ENCODE results near the gene SLFN14. TPM values are rescaled to one million over a fixed set of nuclear protein-coding genes. Genes with fewer than 3 reads are reported as not detected.

SLFN14 gene
- total RNA-seq, 2 donors from 2014 or later = not detected

- H3K4me3 ChIP-seq = no peak overlapping the region
- TF ChIP-seq, protein P1, sequence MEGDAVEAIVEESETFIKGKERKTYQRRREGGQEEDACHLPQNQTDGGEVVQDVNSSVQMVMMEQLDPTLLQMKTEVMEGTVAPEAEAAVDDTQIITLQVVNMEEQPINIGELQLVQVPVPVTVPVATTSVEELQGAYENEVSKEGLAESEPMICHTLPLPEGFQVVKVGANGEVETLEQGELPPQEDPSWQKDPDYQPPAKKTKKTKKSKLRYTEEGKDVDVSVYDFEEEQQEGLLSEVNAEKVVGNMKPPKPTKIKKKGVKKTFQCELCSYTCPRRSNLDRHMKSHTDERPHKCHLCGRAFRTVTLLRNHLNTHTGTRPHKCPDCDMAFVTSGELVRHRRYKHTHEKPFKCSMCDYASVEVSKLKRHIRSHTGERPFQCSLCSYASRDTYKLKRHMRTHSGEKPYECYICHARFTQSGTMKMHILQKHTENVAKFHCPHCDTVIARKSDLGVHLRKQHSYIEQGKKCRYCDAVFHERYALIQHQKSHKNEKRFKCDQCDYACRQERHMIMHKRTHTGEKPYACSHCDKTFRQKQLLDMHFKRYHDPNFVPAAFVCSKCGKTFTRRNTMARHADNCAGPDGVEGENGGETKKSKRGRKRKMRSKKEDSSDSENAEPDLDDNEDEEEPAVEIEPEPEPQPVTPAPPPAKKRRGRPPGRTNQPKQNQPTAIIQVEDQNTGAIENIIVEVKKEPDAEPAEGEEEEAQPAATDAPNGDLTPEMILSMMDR (IDR thresholded peaks at IDR 0.05) = no peak
- H3K4me1 ChIP-seq = no peaks in the 10 kb centered on the region
- H3K27me3 ChIP-seq = no peaks in the 10 kb centered on the region
- no peak overlapping the region for H3K27ac ChIP-seq
- intact Hi-C loops (cut with DNase I) = no loop called here
- no peaks in the 10 kb centered on the region for H3K9me3 ChIP-seq
- H3K36me3 ChIP-seq = peaks cover 29% of the 10 kb centered on the region
- DNase-seq = no peak
- H3K9ac ChIP-seq (ENCODE audit: low read depth in 2 of 2, low read length in 2 of 2) = no peak overlapping the region
Observed at GRCh38 chr17:35597604-35598003, 37.0 kb upstream of the SLFN14 start.

DNA sequence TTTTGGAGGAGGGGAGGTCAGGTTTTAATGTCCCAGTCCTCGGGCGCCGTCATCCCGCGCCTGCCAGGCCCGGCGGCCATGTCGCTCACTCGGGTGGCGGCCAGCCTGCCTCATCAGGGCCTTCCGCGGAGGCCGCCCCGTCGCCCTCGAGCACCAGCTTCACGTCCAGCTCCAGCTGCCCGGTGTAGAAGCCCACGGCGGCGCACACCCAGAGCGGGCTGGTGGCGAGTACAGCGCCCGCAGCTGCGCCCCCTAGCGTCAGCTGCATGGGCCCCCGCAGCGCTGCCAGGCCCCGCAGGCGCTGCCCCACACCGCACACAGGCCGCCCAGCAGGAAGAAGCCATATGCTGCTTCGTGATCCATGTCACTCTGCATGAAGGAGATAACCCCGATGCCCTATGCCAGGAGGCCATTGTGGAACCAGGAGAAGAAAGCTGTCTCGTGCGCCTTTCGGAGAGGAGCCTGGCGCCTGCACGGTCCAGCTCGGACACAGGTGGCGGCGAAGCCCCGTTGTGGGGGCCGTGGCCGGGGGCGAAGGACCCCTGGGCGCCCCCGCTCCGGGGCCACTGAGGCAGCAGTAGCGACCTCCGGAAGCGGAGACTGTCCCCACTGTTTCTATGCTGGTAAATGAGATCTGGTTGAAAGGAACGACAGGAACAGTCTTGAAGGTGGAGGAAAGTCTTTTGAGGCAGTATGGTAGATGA is 36.1 kb upstream of the SLFN14 start:
- Histone ChIP-seq H3K4me3 (no peak overlapping the region), H3K9me3 (no peaks in the 10 kb centered on the region), H3K4me1 (no peaks in the 10 kb centered on the region), H3K9ac (ENCODE audit: low read depth in 2 of 2, low read length in 2 of 2) (no peak overlapping the region), H3K27me3 (no peaks in the 10 kb centered on the region), H3K36me3 (peaks cover 29% of the 10 kb centered on the region), H3K27ac (no peak overlapping the region)
- DNase-seq = no peak
- TF ChIP-seq, protein P1 (IDR thresholded peaks at IDR 0.05) = no peak
- intact Hi-C loops (cut with DNase I) = no loop called here

DNA sequence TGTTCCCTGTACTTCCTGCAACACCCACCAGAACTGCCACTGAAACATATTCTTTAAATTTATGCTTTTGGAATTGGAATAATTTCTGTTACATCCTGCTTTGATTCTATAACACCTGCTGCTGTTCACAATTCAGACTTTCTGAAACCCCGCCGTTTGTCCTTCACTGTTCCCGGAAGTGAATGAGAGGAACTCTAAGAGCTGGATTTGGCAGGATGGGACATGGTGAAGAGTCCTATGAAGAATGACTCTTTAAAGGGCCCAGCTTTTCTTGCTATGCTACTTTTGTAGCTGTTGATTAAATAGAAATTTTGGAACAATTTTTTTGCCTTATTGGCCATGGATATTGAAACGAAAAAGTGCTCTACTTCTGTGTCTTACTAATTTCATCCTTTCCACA is 35.5 kb upstream of the SLFN14 start:
- H3K9me3 ChIP-seq = no peaks in the 10 kb centered on the region
- TF ChIP-seq, protein P1 (IDR thresholded peaks at IDR 0.05) = no peak
- H3K4me1 ChIP-seq = no peaks in the 10 kb centered on the region
- H3K27ac ChIP-seq = no peak overlapping the region
- no peak for DNase-seq
- no peaks in the 10 kb centered on the region for H3K27me3 ChIP-seq
- H3K4me3 ChIP-seq = no peak overlapping the region
- peaks cover 29% of the 10 kb centered on the region for H3K36me3 ChIP-seq
- intact Hi-C loops (cut with DNase I) = no loop called here
- H3K9ac ChIP-seq (ENCODE audit: low read depth in 2 of 2, low read length in 2 of 2) = no peak overlapping the region

DNA sequence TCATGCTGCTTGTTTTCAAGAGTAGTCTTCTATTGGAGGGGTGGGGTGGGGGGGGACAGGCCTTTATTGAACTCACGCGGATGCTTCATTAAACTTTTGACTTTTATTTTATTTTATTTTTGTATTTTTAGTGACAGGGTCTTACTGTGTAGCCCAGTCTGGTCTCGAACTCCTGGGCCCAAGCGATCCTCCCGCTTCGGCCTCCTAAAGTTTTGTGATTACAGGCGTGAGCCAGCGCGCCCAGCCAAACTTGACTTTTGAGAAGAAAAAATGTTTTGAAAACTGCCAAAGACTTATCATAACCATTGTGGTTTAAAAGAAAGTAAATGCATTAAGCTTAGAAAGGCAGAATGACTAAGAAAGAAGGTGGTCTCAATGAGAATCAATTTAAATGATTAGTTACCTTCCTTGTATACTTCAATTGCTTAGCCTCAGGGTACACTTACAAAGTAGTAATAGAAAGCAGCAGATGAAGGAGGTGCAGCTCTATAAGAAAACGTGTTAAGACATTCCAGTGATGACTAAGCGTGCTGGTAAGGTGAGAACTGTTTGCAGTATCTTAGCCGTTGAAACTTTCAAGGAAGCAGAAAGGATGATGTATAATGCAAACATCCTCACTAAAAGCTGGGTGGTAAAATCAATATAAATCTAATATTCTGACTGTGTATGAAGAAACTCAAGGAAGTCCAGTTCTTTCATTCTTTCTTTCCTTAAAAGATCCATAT is 27.7 kb upstream of the SLFN14 start:
- H3K4me1 ChIP-seq = peaks cover 4% of the 10 kb centered on the region
- H3K9ac ChIP-seq (ENCODE audit: low read depth in 2 of 2, low read length in 2 of 2) = peak overlapping the region in 1 of 2 donors; percentile 99
- no peaks in the 10 kb centered on the region for H3K36me3 ChIP-seq
- no peaks in the 10 kb centered on the region for H3K9me3 ChIP-seq
- DNase-seq = peak; percentile 39
- peak overlapping the region; percentile 69 for H3K4me3 ChIP-seq
- H3K27me3 ChIP-seq = no peaks in the 10 kb centered on the region
- TF ChIP-seq, protein P1 (IDR thresholded peaks at IDR 0.05) = no peak
- intact Hi-C loops (cut with DNase I) = no loop called here
- H3K27ac ChIP-seq = peak overlapping the region; percentile 88

DNA sequence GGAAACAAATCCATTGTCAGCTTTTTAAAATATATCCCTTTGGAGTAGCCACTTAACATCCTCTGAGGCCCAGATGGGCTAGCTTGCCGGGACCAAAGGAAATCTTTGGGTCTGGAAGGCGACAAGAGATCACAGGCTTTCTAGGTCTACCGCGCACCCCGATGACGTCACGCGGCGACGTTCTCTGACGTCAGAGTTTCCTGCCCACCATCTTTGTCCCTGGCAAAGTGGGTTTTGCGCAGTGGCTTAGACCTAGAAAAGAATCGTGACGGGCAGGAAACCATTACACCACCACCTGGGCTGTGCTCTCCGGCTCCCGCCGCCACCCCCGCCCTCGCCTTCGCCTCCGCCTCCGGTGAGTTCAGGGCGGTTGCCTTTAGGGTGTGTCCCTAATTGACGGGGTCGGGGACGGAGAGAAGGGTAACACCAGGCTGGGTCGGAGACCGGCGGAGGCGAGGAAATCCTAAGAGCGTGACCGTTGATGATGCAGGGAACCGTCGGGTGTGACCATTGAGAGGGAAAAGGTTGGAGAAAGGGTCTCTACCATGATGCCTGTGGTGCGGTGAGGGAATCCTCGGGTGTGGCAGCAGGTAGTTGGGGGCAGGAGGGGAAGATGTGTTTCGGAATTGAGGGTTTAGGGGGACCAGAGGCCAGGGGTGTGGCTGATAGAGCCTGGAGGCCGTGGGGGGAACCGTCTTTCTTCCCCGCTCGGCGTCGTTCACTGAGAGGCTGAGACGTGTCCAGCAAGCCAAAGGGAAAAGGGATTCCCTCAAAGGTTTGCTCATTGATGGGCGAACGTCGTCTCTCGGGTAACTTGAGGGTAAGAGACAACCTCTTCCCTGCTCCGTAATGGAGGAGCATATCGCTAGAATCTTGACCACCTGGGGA is 26.7 kb upstream of the SLFN14 start, which contains the start of gene AP2B1:
AP2B1 (plus strand) TSS at position 249 of the 888 bp plus-strand sequence. CDS start 6,709 bp downstream, outside the sequence.
- intact Hi-C loops (cut with DNase I) = no loop called here
- TF ChIP-seq, protein P1 (IDR thresholded peaks at IDR 0.05) = no peak
- H3K4me1 ChIP-seq = peaks cover 4% of the 10 kb centered on the region
- H3K9ac ChIP-seq (ENCODE audit: low read depth in 2 of 2, low read length in 2 of 2) = peak within 1 kb of the TSS; percentile 89 to 99
- H3K9me3 ChIP-seq = no peaks in the 10 kb centered on the region
- peak; percentile 95 for DNase-seq
- H3K27me3 ChIP-seq = no peaks in the 10 kb centered on the region
- peak within 1 kb of the TSS; percentile 88 for H3K27ac ChIP-seq
- H3K4me3 ChIP-seq = peak within 1 kb of the TSS; percentile 69
- no peaks in the 10 kb centered on the region for H3K36me3 ChIP-seq
